Cerebellar cortex (tissue), 1 donor: ENCODE data around the gene FAM72A.
A peak's percentile ranks its signal among the peaks of the same experiment; 100 is the strongest.
"Not testable (repeated sequence)": the region's sequence is repeated elsewhere in the genome, so short reads cannot be mapped to it uniquely, and the experiment has no call there.

ENCODE experiments used
- DNase-seq: peaks from one replicate; pipeline ENCODE4 v3.0.0-alpha.2; 2015; ENCODE audit warnings: low spot score

FAM72A gene

DNA sequence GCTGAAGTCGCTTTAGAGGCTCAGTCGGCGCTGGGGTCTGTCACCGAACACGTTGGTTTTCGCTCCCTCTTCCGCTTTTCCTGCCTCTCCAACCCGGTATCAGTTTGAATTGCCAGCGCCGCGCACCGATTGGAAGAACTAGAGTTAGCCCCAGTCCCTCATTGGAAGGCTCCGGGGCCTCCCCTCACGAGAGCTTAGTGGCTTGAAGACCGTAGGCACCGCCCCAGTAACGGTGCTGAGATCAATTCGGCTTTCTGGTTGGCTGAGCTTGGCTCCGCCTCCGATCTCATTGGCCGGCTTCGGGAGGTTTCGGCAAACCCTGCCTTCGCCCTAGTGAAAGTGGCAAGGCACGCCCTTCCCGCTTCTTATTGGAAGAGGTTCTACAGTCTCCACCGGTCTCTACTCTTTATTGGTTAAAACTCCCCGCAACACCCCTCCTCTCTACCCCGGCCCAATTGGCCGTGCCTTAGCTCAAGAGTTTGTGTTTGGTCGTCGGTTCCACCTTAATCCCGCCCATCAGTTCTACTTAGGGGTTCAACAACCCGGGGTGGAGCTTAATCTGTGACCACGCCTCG, at the start of gene FAM72A:
Gene FAM72A (minus strand): TSS at position 51 of the 575 bp plus-strand sequence. CDS start 814 bp downstream, outside the sequence.
- DNase-seq = peak; percentile 100

- not testable (repeated sequence) for DNase-seq
Measured at GRCh38 chr1:206250953-206251681, 48.5 kb upstream of the FAM72A start.

- DNase-seq = not testable (repeated sequence)
Measured at GRCh38 chr1:206246129-206246886, 43.7 kb upstream of the FAM72A start.

DNA sequence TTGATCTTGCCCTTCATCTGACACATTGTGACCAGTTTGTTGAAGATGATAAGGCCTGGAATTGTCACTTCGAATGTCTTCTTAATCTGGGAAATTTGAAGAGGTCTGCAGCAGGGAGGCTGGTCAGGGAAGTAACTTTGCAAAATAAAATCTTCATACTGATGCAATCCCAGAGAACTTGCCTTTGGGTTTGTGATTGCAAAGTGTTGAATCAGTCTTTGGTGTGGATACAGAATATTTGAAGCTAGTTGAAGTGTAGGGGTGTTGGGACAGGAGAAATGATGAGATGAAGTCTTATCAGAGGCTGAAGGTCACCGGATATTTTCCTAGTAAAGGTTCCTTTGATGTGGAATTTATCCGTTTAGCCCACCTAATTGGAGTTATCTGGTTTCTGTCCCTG, 42.8 kb upstream of the FAM72A start:
- DNase-seq = not testable (repeated sequence)

GRCh38 chr1:206243335-206243734, 40.7 kb upstream of the FAM72A start:
- not testable (repeated sequence) for DNase-seq

GRCh38 chr1:206240288-206240687, 37.6 kb upstream of the FAM72A start:
- not testable (repeated sequence) for DNase-seq

GRCh38 chr1:206235190-206235589, 32.6 kb upstream of the FAM72A start:
- not testable (repeated sequence) for DNase-seq

GRCh38 chr1:206234189-206234916, 31.7 kb upstream of the FAM72A start:
- not testable (repeated sequence) for DNase-seq

GRCh38 chr1:206232970-206233645, 30.5 kb upstream of the FAM72A start:
- not testable (repeated sequence) for DNase-seq

DNA sequence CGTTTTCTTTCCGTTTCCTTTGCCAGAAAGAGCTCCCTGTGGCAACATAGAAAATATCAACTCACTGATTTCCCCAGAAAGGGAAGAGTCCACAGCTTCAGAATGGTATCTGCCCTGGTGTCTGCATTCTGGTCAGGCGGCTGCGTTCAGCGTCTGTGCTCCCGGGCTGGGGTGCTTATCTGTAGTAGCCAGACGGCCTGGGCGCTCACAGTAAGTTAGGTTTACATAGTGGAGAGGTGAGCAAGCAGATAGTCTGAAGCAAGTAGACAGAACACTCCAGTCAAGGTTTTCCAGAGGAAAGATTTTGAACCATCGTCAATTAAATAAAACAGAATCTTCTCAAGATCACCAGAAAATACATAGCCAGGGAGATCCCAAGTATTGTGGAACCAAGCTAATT, 29.4 kb upstream of the FAM72A start:
- DNase-seq = not testable (repeated sequence)

DNA sequence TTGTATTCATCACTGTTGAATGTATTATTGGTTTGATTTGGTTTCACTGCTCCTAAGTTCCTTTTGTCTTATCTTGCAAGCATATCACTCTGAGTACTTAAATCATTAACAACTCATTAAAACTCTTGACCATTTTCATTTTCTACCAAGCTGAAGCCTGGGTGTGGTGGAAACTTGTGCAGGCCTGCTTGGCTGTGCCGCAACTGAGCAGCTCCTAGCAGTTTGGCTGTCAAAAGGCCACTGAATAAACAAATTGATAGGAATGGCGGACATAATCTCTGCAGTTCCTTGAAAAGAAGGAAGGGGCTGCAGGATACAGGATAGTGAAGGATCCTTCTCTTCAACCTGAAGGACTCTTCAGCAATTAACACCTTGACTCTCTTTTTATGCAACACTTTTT, 26.6 kb upstream of the FAM72A start:
- DNase-seq = not testable (repeated sequence)

DNA sequence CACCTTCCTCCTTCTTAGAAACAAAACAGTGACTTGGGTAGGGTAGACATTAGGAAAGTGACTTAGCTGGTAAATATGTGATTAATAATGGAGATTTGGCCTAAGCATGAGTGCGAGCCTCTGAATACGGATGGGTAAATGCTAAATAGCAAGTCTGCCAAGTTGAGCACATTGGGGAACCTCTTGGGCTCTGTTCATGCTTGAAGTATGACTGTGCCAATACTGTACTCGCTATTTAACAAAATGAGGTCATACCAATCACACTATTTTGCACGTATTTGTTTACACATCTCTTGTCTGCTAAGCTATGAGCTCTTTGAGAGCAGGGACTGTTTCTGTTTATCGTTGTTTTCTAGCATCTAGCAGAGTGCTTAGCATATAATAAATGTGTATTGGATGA, 24.2 kb upstream of the FAM72A start:
- DNase-seq = not testable (repeated sequence)

- DNase-seq = not testable (repeated sequence)
Measured at GRCh38 chr1:206225386-206225785, 22.7 kb upstream of the FAM72A start.

DNA sequence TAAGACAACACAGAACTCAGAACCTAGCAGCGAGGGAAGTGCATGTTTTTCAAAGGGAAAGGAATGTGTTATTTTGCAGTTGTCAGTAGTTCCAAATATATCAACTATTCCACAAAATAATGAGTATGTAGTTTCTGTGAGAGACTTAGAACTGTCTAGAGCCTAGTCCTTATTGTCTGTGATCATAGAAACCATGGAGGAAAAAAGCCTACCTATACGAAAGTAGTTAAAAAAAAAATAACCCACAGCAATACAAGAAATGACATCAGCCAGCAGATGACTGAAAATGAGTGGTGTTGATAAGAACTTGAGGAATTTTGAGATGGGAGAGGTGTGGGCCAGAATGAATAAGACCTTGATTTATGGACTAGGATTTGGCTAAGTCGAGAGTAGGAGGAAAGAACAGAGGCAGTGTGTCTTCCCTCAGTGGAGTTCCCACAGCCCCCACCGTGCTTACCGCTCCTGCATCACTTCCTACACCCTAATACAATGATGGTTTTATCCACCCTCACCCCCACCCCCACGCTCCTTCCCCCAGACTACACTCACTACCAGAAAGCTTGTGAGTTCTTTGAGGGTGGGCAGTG, 21.6 kb upstream of the FAM72A start:
- DNase-seq = not testable (repeated sequence)

DNA sequence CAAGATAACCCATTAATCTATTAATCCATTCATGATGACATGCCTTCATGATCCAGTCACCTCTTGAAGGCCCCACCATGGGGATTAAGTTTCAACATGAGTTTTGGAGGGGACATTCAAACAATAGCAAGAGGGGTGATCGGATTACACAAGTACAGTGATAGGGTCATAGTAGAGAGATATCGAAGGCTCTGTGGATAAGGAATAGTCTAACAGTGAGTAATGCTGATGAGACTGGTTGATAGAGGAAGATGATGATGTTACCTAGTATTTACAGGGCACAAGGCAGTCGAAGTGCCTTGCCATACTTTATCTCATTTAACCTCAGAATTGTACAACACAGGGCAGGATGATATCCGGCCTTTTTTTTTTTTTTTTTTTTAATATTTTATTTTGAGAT, 18.9 kb upstream of the FAM72A start:
- not testable (repeated sequence) for DNase-seq

DNA sequence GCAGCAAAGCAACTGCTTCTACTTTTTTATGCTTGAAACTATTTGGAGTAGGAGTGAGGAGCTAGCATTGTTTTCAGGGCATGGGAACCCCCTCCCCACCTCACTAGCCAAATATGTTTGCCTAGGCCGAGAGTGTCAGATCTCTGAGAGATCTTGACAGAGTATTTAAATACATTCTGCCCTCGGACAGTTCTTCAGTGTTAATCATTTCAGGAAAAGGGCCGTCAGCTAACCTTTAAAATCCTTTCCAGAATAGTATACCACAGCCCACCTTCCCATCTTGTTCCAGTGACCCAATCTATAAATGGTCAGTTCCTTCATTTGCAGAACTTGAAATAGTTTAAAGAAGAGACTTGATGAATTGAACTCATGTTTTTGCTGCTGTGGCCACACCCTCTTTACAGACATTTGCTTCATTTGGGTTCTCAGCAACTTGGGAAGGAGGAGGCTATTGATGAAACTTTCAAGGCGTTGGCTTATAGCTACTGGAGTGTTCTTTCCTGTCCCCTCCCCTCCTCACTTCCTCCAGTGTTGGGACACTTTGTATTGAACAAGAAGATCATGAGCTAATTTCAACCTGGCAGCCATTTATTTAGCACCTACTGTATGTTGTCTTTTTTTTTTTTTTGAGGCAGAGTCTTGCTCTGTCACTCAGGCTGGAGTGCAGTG, 17.8 kb upstream of the FAM72A start:
- not testable (repeated sequence) for DNase-seq

DNA sequence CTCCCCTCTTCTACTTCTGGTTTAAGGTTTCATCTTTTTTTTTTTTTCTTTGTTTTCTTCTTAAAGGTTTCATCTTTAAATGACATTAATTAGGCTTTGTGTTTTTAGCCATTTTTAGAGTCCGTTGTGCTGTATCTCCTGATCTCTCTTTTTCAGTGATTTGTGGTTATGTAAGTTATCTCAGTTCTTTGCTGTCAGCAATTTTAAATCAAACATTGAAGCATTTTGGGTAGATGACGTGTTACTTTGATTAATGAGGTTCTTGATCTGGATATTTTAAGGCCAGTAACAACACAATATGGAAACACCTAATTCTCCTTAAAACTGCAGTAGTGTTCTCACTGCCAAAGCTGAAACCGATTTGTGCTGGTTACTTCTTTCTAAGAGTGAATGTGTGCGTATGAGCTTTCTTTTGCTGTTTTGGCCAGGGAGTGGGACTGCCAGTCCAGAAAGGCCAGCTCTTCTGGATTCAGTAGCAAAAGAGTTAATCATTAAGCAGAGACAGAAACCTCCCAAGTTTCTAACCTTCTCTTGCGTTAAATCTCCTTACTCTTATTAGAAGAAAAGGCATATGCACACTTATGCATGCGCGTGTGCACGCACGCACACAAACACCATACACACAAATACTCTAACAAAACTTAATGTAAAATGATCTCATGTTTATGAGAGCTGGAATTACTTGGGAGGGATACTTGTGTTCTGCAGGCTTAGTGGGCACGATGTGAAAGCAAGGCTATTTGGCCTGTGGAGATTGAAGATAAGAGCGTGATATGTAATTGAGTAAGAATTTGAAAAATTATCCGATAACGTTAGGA, 17.1 kb upstream of the FAM72A start:
- not testable (repeated sequence) for DNase-seq

- DNase-seq = not testable (repeated sequence)
Measured at GRCh38 chr1:206218765-206219164, 16.1 kb upstream of the FAM72A start.

- DNase-seq = not testable (repeated sequence)
Measured at GRCh38 chr1:206218285-206218684, 15.6 kb upstream of the FAM72A start.
